Measurements from ENCODE around the gene SCO1.

SCO1 gene

DNA sequence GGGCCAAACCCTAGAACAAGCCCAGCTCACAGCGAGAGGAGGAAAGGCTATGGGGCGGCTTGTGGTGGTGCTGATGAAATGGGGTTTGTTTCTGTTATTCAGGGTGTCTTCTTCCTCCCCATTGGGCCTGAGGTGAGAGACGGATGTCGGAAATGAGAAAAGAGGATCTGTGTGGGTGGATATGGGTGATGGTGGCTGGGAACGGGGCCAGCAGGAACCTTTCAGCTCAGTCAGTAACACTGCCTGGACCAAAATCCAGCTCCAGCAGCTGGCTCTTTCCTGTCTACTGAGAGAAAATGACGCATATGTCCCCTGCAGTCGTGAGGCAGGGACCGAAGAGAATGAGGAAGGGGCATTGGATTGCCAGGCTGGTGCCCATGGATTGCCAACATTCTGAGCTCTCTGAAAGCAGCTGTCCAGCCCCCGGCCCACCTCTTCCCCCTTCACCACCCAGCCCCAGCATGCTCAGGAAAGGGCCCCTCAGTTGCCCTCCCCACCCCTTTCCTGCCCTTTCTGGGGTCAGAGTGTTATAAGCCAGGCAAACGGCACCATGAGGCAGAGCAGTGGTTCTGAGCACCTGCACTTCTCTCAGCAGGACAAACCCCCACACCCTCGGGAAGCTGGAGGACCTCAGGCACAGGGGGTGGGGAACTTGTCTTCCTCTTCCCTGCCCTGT lies 44.2 kb downstream of the SCO1 start:
- DNase-seq, result no peak

DNA sequence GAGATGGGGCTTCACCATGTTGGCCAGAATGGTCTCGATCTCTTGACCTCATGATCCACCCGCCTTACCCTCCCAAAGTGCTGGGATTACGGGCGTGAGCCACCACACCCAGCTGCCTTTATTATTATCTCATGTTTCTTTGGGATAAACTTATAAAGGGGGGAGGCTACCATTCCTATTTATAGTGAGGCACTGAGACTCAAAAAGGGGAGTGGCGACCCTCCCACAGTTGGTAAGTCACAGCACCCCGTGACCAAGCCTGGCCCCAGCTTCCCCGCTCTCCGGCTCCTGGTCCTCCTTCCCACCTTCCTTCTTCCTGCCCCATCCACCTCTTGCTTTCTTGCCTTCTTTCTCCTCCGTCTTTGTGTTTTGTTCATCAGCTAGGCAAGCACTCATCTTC lies 45.4 kb downstream of the SCO1 start:
- DNase-seq, result no peak

DNA sequence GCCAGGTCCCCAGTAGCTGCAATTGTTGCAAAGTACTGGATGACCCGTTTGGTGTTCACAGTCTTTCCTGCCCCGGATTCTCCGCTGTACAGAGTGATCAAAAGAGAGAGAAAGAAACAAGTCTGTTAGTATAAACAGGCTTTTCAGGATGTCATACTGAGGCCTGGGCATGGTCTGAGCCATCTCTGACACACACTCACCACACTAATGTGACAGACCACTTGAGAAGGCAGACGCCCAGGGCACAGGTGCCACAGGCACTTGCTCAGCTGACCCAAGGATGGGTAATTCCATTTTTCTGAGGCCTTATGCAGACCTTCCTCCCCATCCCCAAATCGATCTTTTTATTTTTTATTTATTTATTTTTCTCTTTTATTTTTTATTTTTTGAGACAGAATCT lies 47.7 kb downstream of the SCO1 start:
- no peak for DNase-seq

DNA sequence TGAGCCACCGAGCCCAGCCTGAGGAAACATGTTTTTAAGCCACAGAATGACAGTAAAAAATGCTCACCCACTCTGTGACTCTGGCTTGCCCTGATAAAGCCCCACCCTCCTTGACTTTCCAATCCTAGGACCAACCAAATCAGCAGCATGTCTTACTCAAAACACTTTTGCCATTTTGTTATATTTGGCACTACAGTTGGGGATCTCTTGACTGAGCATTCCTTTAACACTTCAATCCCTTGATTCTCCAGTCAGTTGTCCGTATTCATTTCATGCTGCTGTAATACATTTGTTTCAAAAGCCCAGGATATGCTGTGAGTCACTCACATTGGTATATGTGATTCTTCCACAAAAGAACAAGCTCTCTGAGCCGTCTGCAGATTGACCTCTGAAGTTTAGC lies 48.4 kb downstream of the SCO1 start:
- no peak for DNase-seq

DNA sequence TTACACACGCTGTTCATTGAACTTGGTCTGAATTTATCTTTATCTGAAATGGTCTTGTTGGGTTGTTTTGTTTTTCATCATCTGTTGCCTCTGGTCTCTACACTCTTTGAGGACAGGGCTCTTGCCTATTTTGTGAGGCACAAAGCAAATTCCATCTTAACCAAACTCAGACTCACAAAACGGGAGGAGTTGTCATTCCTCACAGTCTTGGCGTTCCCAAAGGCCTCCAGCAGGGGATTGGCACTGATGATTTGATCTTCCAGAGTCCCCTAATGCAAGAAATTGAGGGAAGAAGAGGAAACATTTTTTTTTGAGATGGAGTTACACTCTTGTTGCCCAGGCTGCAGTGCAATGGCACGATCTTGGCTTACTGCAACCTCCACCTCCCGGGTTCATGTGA lies 49.0 kb downstream of the SCO1 start:
- DNase-seq, result no peak

DNA sequence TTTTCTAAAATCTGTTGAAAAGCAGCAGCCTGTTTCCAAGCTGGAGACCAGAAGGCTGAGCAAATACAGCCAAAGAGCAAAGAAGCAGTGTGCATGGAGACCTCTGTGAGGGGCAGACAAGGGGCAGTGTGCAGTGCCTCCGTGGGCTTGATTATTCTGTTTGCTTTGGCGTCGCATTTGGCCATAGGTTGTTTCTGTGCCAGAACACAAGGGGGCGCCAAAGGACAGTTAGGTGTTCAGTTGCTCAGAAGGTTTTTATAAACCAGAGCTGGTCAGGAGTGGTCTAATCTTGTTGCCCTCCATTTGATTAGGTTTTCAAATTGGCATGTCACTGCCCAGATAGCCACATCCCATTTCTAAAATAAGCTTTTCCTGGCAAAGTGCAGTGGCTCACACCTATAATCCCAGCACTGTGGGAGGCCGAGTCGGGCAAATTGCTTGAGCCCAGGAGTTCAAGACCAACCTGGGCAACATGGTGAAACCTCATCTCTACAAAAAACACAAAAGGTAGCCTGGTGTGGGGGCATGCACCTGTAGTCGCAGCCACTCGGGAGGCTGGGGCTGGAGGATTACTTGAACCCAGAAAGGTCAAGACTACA lies 50.8 kb downstream of the SCO1 start:
- peak; percentile 0 for DNase-seq

DNA sequence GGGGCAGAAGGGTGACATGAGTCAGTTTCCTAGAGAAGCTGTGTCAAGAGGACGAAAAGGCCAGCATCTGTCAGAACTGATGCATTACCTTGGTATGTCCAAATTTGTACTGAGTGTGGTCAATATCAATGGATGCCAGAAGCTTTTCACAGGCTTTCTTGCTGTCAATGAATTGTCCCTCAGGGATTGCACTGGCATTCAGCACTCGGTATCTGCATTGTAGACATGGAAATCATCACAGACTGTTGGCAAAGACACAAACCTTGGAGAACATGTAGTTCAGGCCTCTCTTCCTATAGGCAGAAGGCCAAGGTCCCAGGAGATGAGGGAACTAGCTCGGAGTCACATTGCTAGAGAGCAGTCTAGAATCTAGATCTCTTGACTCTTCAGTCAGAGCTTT lies 56.9 kb downstream of the SCO1 start:
- DNase-seq, result no peak

DNA sequence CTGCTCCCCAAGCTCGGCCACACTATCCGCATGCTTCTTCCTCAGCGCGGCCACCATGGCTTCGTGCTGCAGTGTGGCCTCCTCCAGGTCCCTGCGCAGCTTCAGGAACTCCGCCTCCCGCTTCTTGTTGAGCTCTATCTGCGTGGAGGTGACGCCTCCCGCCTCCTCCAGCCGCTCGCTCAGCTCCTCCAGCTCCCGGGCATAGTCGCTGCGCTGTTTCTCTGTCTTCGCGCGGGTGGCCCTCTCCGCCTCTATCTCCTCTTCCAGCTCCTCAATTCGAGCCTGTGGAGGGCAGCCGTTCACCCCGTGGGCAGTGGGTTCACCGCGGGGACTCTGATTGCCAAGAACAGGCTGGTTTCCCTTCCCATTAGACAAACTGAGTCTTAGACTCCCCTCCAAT lies 59.2 kb downstream of the SCO1 start:
- DNase-seq, result no peak

DNA sequence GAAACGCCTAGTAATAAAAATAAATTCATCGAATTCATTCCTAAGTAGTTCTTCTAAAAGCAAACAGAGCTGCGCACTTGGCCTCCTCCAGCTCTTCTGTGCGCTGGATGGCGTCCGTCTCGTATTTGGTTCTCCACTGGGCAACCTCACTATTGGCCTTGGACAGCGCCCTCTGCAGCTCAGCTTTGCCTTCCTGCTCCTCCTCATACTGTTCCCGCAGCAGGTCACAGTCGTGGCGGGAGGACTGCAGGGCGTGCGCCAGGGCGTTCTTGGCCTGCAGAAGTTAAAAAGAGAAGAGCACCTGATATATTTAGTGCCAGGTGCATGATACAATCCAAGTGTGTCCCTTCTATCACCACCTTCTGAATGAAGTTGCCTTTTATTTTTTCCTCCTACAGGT lies 62.0 kb downstream of the SCO1 start:
- DNase-seq, result no peak

DNA sequence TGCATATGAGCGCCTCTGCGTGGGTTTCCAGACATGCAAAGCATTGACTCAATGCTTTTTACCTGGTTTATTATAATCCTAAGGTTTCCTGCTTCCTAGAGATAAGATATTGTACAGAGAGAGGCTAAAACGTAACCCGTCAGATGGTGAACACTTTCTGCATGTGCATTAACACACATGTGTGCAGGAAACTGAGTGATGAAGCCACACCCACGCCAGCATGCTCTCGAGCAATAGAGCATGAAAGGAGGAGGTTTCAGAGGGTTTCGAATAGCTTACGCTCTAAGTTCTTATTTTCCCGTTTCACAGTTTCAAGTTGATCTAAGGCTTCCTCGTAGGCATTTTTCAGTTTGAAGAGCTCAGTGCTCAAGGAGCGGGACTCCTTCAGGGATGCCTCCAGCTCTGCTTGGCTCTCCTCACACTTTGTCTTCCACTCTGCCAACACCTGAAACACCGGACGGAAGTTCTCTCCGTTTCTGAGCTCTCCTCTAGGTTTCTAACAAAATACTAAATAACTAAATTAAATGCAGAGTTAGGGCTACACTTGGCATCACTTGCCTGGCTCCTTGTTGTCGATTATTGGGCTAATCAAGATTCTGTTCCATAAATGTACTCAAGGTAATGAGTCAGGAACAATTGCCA lies 63.5 kb downstream of the SCO1 start:
- no peak for DNase-seq

DNA sequence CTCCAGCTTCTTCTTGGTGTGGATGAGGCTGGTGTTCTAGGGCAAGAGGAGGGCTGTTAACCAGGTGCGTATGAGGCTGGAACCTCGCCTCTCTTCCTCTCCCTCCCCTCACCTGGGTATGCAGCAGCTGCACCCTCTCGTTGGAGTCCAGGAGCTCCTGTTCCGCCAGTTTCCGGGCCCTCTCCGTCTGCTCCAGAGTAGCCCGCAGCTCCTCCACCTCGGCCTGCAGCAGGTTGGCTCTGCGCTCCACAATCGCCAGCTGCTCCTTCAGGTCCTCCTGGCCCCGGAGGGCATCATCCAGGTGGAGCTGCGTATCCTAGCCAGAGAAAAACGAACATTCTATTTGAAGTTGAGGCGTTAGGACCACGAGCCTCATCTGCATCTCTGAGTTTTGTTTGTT lies 65.6 kb downstream of the SCO1 start:
- no peak for DNase-seq

DNA sequence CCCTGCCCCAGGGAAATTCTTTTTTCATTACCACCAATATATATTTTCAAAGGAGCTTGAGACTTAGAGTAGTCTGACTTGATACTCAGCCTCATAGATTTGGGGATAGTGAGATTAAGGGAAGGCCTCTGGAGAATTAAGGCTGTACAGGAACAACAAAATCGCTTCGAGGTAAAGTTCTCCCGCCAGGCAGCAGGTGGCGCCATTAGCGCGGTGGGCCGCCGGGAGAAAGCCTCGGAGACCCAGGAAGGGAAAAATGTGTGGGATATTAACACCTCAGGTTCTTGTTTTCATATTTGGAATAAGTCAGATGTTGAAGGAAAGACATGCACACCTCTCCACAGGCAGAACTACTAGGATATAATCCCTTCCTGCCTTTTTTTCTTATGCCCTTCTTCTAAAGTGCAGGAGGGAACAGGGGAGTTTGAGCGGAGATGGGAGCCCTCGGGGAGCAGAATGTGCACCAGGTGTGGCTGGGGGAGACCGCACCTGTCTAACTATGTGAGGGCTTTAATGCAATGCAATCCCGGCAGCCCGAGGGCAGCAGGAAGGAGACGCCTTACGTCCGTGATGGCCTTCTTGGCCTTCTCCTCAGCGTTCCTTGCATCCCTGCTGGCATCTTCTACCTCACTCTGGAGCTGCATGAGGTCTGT lies 66.2 kb downstream of the SCO1 start:
- no peak for DNase-seq

DNA sequence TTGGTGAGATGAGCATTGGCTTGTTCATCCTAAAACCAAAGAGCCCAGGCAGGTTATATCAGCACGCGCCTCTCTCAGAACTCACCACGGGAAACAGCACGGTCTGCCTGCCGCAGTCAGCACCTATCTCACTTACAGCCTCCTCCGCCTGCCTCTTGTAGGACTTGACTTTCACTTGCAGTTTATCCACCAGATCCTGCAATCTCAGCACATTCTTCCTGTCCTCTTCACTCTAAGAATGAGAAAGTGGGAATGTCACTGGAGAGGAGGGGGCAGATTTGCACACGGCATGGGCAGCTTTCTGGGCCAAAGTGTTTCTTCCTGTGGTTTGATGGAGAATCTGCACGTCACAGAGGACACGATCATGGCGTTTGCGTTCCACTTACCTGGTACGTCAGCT lies 67.6 kb downstream of the SCO1 start:
- DNase-seq, result no peak

DNA sequence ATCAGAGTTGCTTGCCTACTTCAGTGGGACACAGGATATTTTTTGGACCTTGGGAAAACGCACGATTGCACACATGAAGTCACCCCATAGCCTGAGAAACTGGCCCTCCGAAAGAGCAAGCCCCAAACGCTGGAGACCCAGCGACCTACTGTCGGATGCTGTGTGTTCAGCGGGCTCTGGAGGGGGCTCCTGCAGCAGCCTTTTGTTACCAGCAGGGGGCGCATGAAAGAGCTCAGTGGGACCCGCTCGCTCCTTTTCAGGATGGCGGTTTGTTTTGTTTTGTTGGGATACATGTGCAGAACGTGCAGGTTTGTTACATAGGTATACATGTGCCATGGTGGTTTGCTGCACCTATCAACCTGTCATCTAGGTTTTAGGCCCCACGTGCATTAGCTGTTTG lies 68.6 kb downstream of the SCO1 start:
- DNase-seq, result no peak

DNA sequence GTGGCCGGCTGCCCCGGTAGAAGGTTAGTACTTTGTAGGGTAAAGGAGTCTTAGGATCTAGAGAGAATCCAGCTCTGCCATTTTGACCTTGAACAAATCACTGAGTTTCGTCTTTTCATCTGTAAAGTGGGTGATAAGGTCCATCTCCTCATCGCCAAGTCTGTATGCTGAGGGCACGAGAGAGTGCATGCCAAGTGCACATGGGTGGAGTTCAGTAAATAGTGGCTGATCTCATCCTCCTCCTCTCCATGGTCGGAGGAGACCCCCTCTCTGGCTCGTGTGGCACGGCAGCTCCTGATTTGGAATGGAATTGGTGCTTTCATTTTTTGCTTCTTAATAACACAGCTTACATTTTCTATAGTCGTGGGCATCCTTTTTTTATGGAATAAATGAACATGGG lies 70.9 kb downstream of the SCO1 start:
- no peak for DNase-seq

DNA sequence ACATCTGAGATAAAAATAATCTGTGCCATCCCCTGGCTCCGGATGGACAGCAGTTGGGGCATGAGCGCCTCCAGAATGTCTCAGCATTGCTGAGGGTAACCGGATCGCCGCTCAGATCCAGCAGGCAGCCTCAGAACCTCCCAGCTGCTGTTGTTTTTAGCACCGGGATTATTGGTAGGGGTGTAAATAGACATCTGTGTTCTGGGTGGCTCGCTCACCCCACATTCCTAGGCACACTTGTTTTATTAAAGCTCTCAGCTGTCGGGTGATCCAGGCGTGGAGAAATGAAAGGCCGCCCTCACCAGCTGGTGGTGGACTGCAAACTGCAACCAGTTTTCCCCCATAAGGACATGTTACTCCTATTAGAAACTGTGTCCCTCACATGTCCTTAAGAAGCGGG lies 72.4 kb downstream of the SCO1 start:
- no peak for DNase-seq

DNA sequence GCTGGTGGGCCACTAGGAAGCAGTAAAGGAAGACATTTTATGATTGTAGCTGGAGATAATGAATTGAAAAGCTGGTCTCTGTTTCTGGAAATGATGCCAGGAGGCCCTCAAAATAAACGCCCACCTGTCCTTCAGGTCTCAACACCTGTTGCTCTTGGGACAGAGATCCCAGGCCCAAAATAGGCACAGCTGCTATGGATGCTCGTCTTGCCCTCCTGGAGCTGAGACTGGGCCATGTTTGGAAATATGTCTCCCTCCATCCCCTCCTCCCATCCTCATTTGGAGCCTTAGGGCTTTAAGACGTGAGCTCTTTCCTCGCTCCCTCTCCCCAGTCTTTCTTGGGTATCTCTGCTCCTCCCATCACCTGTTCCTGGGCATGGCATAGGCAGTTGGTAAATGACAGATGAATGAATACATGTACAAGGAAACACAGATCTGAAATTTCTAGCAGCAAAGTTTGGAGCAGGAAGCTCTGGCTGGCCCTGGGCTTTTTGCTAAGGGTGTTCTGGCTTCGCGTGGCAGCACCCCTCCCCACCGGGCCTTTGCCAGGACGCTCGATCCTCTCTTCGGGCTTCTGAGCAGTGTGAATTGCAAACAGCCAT lies 73.5 kb downstream of the SCO1 start:
- DNase-seq, result no peak

DNA sequence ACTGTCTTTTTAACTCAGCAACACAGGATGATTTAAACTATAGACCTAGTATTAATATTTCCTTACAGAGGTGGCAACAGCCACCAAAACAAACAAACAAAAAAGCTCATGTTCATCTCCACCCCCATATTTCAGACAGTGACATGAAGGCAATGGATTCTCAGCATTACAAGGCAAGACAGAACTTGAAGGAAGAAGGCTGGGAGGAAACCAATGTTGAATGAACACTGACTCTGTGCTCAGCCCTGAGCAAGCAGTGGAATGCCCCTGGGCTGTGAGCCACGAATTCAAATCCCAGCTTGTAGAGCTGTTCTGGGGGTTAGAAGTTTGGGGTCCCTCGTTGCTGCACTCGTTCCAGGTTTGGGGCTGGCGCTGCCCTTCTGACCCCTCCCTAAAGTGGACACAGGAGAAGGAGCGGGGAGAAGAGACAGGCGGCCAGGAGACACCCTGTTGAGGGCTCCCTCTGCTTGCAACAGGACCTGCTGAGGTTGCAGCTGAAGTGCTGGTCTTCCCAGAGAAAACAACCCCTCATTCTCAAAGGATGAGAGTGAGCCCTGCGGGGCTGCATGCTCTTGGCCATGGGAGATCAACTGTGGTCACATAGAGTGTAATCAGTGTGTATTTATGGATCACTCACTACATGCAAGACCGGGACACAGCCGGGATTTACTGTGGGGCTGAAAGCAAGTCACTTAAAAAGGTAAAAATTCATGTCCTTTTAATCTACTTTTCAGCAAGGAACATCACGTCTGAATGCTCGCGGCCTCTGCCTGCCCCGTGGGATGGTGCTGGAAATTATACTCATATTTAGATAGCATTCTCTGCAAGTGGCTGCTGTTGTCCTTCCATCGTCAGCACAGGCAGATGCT lies 74.5 kb downstream of the SCO1 start:
- no peak for DNase-seq
